SU-DHL-6 (cell line): ENCODE results near the gene SMIM17.

Experiments used
- H2AFZ ChIP-seq: fragments of 200-600 bp; sonication (generic); 2 replicates; pipeline ENCODE4 v1.6.1; 2014; ENCODE audit warnings: low read depth, mild to moderate bottlenecking, moderate library complexity, mixed read lengths, antibody characterized with exemption, low read length; ENCODE audit not compliant: severe bottlenecking
- H3F3A ChIP-seq: fragments of 200-600 bp; shearing (Covaris generic); 2 replicates; pipeline ENCODE4 v1.6.0; 2016; ENCODE audit warnings: antibody characterized with exemption, mild to moderate bottlenecking; ENCODE audit not compliant: insufficient read depth
- H3K27ac ChIP-seq: fragments of 200-600 bp; sonication (generic); 2 replicates; pipeline ENCODE4 v1.5.1; 2016; ENCODE audit warnings: low read depth, mild to moderate bottlenecking, low read length, moderate library complexity, mixed read lengths
- H3K27me3 ChIP-seq: fragments of 200-600 bp; sonication (generic), shearing (Covaris generic); 2 replicates; pipeline ENCODE4 v1.6.0; 2014; ENCODE audit warnings: mild to moderate bottlenecking, low read length
- H3K36me3 ChIP-seq: fragments of 200-600 bp; sonication (generic); 2 replicates; pipeline ENCODE4 v1.6.1; 2014; ENCODE audit warnings: mild to moderate bottlenecking, low read length, mixed read lengths
- H3K4me2 ChIP-seq: fragments of 300-600, 200-600 bp; shearing (Covaris generic), sonication (generic); 2 replicates; pipeline ENCODE4 v1.6.0; 2014; ENCODE audit warnings: low read length, low read depth, mild to moderate bottlenecking; ENCODE audit not compliant: poor library complexity, severe bottlenecking
- H3K4me3 ChIP-seq: fragments of 200-600 bp; sonication (generic); 2 replicates; pipeline ENCODE4 v1.5.1; 2014; ENCODE audit warnings: antibody characterized with exemption, low read length, mild to moderate bottlenecking, mixed read lengths; ENCODE audit not compliant: insufficient read depth, poor library complexity, severe bottlenecking
- H3K79me2 ChIP-seq: fragments of 200-600 bp; sonication (generic); 2 replicates; pipeline ENCODE4 v1.6.1; 2014; ENCODE audit warnings: mild to moderate bottlenecking, low read length, moderate library complexity; ENCODE audit not compliant: insufficient read depth
- H3K9ac ChIP-seq: fragments of 200-600 bp; sonication (generic); 2 replicates; pipeline ENCODE4 v1.7.0; 2014; ENCODE audit warnings: mild to moderate bottlenecking, low read length
- H3K9me2 ChIP-seq: fragments of 200-600 bp; sonication (generic); replicated peaks from 2 replicates; pipeline ENCODE4 v1.6.1; 2014; ENCODE audit warnings: low read length; ENCODE audit not compliant: insufficient read depth
- H3K9me3 ChIP-seq: fragments of 200-600 bp; sonication (generic); 2 replicates; pipeline ENCODE4 v1.6.1; 2014; ENCODE audit warnings: low read length, mixed read lengths; ENCODE audit not compliant: insufficient read depth
- H4K20me1 ChIP-seq: fragments of 200-600 bp; sonication (generic); 2 replicates; pipeline ENCODE4 v1.6.1; 2014; ENCODE audit warnings: low read depth, mild to moderate bottlenecking, antibody characterized with exemption, low read length, moderate library complexity, mixed read lengths
- EZH2phosphoT487 ChIP-seq: fragments of 200-600 bp; sonication (generic), shearing (Covaris generic); conservative IDR thresholded peaks from 2 replicates; pipeline ENCODE4 v1.6.1; 2018; ENCODE audit warnings: mild to moderate bottlenecking, antibody characterized with exemption, low read length, moderate library complexity, mixed read lengths
- TF ChIP-seq, protein P1 (sequence below): fragments of 200-600 bp; sonication (generic); IDR thresholded peaks from one replicate; pipeline ENCODE4 v1.5.1; 2017; ENCODE audit warnings: antibody characterized with exemption, mild to moderate bottlenecking, low read length, moderate library complexity; ENCODE audit not compliant: insufficient read depth, poor library complexity, severe bottlenecking

Gene SMIM17

DNA sequence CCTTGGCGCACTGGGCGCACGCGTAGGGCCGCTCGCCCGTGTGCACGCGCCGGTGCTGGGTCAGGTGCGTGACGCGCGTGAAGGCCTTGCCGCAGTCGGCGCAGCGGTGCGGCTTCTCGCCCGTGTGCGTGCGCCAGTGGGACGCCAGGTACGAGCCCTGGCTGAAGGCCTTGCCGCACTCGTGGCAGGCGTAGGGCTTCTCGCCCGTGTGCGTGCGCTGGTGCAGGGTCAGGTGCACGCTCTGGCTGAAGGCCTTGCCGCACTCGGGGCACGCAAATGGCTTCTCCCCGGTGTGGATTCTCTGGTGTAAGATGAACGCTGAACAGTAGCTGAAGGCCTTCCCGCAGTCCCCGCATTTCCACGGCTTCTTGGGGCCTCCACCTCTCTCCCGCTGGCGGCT lies 21.6 kb downstream of the SMIM17 start:
- Histone ChIP-seq H4K20me1 (no peaks in the 10 kb centered on the region), H3K4me3 (no peak overlapping the region), H3K27me3 (no peaks in the 10 kb centered on the region), H3K36me3 (no peaks in the 10 kb centered on the region), H3K9ac (no peak overlapping the region), H3K9me2 (no peaks in the 10 kb centered on the region), H3K27ac (no peak overlapping the region), H3F3A (no peaks in the 10 kb centered on the region), H3K79me2 (no peaks in the 10 kb centered on the region), H3K4me2 (no peak overlapping the region), H3K9me3 (no peaks in the 10 kb centered on the region), H2AFZ (no peak overlapping the region)
- TF ChIP-seq EZH2phosphoT487: no peak
- TF ChIP-seq, protein P1, sequence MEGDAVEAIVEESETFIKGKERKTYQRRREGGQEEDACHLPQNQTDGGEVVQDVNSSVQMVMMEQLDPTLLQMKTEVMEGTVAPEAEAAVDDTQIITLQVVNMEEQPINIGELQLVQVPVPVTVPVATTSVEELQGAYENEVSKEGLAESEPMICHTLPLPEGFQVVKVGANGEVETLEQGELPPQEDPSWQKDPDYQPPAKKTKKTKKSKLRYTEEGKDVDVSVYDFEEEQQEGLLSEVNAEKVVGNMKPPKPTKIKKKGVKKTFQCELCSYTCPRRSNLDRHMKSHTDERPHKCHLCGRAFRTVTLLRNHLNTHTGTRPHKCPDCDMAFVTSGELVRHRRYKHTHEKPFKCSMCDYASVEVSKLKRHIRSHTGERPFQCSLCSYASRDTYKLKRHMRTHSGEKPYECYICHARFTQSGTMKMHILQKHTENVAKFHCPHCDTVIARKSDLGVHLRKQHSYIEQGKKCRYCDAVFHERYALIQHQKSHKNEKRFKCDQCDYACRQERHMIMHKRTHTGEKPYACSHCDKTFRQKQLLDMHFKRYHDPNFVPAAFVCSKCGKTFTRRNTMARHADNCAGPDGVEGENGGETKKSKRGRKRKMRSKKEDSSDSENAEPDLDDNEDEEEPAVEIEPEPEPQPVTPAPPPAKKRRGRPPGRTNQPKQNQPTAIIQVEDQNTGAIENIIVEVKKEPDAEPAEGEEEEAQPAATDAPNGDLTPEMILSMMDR: no peak

DNA sequence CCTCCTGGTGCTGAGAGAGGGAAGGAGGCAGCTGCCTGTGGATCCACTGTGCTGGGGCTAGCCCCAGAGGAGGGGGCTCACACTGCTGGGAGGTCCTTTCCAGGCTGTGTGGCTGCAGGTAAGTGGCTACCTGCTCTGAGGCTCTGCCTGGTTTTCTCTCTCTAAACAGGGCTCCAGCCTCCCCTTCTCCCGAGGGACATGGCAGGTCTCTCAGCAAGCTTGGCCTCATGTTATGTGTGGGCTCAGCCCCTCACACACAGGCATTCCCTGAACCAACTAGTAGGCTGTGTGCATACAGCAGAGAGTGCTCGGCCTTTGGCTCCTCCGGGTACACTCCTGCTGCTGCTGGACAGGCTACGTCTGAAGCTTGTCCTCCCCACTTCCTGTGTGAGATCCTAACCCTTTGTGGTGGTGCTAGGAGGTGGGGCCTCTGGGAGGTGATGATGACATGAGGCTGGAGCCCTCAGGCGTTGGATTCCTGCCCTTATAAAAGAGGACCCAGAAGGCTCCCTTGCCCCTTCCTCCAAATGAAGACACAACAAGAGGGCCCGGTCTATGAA lies 24.4 kb downstream of the SMIM17 start:
- Histone ChIP-seq H3K9me2 (no peaks in the 10 kb centered on the region), H3K4me2 (no peak overlapping the region)
- TF ChIP-seq, protein P1: no peak
- TF ChIP-seq EZH2phosphoT487: no peak

DNA sequence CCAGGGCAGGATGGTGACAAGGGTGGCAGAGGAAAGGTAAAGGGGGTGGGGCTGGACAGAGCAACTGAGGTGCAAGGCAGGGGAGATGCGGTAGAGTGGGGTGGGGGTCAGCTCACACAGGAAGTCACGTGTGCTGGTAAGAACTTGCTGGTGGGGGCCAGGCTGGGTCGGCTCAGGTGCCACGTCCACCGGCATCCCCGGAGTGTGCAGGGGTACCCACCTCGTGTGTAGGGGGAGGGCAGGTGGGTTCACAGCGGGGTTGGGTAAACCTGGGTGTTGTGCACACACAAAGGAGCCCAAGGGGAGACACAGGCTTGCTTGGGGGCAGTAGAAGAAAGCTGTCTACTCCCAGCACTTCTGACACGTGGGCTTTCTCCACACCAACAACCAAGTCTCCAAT lies 25.7 kb downstream of the SMIM17 start:
- TF ChIP-seq, protein P1: no peak
- no peak for TF ChIP-seq EZH2phosphoT487
- no peaks in the 10 kb centered on the region for H3K9me2 ChIP-seq
- no peaks in the 10 kb centered on the region for H3F3A ChIP-seq
- no peaks in the 10 kb centered on the region for H3K79me2 ChIP-seq
- no peak overlapping the region for H2AFZ ChIP-seq
- no peak overlapping the region for H3K9ac ChIP-seq
- H4K20me1 ChIP-seq: no peaks in the 10 kb centered on the region
- H3K9me3 ChIP-seq: no peaks in the 10 kb centered on the region
- no peak overlapping the region for H3K27ac ChIP-seq
- no peaks in the 10 kb centered on the region for H3K36me3 ChIP-seq
- no peak overlapping the region for H3K4me2 ChIP-seq
- H3K4me3 ChIP-seq: no peak overlapping the region
- no peaks in the 10 kb centered on the region for H3K27me3 ChIP-seq

More for the DNA sequence above, 24.4 kb downstream of the SMIM17 start:
- no peaks in the 10 kb centered on the region for H3K9me3 ChIP-seq
- no peak overlapping the region for H3K27ac ChIP-seq
- no peaks in the 10 kb centered on the region for H3K36me3 ChIP-seq
- no peak overlapping the region for H3K9ac ChIP-seq
- H3K79me2 ChIP-seq: no peaks in the 10 kb centered on the region
- H3K4me3 ChIP-seq: no peak overlapping the region
- H4K20me1 ChIP-seq: no peaks in the 10 kb centered on the region
- H3F3A ChIP-seq: no peaks in the 10 kb centered on the region
- no peak overlapping the region for H2AFZ ChIP-seq
- no peaks in the 10 kb centered on the region for H3K27me3 ChIP-seq
